Fibroblast of upper back skin (primary cell): ENCODE measurements around the gene FHIT.
A peak's percentile ranks its signal among the peaks of the same experiment; 100 is the strongest.

Experiments
- DNase-seq: peaks from one replicate; pipeline ENCODE4 v3.0.0-alpha.2; 2013

The FHIT gene

DNA sequence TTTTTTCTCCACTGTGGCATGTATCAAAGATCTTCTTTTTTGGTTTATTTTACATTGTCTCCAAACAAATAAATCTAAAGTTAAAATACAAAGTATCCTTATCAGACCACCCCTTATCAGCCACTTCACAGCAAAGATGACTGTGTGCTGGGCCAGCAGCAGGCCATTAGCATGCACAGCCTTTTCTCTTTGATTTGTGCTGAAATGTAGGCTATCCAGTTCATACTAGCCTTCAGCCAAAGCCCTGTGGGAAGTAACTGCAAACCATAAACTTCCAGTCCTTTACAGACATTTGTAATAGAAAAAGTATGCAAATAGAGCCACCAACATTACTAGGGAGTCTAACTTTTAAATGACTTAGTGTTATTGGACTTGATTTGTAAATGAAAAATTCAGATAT is 816.3 kb downstream of the FHIT start:
- peak; percentile 47 for DNase-seq

DNA sequence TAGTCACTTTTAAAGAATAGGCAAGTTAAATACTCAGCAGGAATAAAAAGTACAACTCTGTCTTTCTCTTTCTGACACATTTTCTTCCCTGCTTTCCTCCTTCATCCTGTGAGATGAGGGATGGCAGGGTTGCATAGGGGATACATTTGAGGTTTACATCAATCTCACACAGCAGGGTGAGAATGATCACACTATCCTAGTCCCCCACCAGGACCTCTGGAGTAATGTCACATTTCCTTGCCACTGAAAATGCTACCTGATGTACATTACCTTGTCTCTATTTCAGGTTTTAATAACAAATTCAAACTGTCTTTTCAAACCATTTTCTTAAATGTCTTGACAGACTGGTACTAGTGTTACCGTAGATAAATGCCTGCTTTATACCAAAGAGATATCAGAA is 816.9 kb downstream of the FHIT start:
- DNase-seq = no peak

DNA sequence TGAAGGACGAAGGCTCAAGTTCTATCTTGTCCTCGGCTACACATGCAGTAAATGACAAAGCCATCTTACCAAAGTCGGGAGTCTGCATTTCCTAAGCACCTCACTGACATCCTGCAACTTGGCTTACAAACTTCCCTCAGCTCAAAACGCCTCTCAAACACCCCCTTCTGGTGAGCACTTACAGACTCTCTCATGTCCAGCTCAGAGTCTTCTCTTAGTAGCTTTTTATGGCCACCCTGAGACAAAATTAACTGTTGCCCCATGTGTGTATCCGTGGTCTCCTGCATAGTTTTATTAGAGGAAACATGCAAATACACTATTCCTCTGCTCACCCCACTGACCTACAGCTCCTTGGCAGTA is 819.7 kb downstream of the FHIT start:
- DNase-seq = peak; percentile 25

DNA sequence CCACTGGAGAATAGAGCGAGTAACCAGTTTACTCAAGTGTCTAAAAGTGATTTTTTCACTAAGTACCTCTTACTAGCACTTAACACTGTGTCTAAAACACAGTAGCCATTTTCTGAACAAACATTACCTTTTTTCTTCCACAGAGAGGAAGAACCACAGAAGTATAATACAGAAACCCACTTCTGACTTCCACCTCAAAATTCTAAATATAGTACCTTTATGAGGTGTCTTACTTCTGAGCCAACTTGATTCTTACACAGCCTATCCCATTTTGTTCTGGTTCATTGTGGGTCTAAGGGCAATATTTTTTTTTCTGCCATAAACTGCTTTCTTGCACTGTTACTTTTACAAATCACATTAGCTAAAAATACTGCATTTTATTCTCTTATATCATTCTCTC is 821.0 kb downstream of the FHIT start:
- DNase-seq = no peak

DNA sequence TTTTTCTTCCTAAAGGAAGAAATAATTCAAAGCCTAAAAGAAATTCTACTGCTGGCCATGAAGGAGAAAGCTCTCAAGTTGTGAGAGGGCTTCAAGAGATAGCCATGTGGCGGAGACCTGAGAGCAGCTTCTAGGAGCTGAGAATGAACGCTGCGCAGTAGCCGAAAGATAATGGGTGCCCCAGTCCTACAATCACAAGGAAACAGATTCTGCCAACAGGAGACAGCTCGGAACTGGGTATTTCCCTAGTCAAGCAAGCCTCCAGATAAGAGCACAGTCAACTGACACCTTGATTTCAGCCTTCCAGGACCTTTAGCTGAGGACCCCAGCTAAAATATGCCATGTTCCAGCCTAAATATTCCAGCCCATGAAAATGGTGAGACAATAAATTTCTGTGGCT is 824.1 kb downstream of the FHIT start:
- no peak for DNase-seq

DNA sequence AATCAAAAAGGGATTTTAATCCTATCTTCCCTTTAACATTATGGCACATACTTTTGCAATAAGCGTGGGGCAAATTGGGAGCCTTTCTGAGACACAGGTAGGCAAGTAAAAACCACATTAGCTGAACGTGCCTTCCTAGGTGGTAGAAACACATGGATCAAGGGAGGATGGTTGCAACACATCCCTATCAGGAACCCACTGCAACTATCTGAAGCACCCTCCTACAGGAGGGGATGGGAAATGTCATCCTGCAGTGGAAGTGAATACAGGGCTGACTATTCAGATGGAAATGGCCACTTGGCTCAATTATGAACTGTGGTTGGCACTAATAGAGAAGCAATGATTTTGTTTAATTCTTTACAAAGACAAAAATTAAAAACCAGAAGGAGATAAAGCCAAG is 826.3 kb downstream of the FHIT start:
- DNase-seq = no peak

DNA sequence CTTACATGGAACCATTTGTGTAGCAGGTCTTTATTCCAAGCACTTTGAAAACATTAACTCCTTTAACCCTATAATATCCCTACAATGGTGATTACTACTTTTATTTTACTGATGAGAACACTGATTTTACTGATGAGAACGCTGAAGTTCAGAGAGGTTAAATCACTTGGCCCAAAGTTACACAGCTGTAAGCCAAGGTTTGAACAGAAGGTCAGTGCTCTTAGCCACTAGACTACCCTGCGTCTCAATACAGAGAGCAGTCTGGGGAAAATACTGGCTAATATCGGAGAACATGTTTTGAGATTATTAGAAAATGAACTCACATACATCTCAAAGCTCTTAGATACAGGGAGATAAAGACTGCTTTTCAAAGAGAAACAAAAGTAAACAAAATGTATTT is 827.2 kb downstream of the FHIT start:
- no peak for DNase-seq

DNA sequence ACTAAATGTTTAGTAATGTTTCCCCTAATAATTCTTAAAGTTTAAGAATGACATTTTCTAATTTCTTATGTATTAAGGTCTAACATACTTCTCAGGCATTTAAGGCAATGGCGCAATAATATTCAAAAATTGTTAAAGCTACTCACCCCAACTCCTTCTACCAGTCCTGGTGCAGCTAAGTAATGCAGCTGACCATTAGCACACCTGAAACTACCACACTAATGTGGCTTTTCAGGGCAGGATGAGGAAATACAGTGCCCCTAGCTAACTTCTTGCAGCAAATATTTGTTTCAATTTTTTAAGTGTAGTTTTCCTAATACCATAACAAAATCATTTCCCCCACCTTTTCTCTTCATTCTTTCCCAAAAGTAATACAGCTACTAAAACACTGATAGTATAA is 827.7 kb downstream of the FHIT start:
- DNase-seq = no peak

DNA sequence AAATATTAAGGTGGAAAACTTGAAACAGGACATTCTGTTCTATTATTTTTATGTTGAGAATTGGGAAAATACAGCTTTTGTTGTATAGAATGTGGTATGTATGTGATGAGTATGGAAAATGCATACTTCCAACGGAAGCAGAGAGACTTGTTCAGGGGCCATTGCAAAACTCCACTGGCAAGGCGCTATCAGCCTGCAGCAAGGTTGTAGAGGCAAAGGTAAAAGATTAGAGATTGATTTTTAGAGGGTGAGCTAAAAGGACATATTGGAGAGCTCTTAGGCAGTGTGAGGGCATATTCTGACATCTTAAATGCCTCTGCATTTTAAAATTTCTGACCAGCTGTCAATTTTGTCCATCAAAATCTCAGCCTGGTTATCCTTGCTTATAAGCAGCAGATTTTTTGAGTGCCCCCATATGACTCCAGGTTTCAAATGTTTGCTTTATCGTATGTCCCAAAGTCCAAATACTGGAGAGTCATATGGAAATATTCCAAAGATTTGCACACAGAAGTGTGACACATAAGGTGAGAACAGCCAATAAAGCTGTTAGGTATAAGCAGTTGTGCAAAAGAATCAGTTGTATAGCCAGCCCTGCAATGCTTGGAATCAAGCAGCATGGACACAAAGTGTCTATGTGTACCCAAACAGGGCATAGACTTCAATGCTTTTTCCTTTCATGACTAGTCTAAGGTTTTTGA is 829.4 kb downstream of the FHIT start:
- DNase-seq = no peak

DNA sequence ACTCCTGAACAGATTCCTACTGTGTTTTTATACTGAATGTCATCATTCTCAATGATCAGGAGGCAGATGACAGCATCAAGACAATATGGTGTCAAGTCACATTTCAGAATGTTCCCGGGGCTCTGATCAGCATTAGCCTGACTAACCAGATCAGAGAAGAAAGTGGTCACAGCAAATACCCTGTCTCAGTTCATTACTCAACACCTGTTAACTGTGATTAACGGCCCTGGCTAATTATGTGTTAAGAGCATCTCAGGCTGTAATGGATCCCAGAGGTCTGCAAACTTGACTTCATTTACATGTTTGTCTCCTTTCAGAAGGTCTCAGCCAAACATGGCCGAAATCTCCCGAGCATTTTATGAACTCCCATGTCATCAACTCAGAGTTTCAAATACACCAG is 833.7 kb downstream of the FHIT start:
- no peak for DNase-seq

DNA sequence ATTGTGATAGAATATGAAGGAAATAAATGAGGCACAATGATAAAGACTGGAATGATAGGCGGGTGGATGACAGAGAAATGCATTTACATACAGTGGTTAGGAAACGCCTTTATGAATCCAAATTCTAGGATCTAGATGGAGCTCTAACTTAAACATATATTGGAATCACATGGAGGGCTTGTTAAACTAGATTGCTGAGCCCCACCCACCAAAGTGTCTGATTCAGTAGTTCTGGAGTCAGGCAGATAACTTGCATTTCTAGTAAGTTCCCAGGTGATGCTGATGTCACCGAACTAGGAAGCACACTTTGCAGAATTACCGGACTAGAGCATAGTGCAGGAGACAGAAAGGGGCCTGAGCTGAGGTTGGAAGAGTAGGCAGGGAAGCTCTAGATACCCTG is 837.2 kb downstream of the FHIT start:
- DNase-seq = no peak

DNA sequence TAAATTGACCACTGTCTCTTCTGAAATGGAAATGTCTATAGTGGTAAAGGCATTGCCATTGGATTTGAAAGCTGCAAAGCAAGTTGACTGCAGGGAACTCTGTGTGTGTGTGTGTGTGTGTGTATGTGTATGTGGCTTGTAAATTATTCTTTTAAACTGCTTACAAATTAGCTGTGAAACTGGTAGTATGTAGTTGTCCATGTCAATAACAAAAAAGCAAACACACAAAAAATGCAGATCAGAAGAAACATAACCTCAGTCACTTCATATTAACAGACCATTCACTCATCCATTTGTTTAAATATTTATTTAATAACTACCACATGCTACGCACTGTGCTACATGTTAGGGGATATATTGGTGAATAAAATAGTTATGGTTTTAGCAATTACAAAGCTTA is 837.7 kb downstream of the FHIT start:
- DNase-seq = no peak

DNA sequence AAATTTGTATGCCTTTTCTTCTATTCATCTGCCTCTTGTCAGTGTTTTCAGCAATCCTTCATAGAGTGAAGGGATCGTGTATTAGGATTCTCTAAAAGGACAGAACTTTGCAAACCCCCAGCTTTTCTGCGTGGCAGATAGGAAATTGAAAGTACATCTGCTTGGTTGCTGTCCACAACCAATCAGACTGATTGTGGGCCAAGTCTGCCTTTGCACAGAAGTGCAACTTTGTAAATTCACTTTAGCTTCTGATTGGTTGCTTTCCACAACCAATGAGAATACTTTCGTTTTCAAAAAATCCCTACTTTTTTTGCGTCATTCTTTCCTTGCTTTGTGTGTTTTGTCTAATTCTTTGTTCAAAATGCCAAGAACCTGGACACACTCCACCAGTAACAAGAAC is 847.4 kb downstream of the FHIT start:
- no peak for DNase-seq

DNA sequence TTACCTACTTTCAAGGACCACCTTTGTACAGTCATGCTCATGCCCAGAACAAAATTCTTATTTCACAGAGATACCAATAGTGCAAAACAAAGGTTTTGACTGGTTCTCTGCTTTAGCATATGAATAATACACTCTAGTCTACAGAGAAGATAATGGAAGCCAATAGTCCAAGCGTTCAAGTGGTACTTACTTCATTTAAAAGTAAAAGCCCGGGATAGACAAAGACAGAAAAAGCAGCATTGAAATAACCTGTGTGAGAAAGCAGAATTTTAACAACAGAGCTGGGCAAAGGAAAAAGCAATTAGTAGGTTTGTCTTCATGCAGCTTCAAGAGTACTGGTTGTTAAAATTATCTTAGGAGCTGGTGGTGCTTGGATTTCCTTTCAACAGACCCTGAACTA is 848.3 kb downstream of the FHIT start:
- no peak for DNase-seq

DNA sequence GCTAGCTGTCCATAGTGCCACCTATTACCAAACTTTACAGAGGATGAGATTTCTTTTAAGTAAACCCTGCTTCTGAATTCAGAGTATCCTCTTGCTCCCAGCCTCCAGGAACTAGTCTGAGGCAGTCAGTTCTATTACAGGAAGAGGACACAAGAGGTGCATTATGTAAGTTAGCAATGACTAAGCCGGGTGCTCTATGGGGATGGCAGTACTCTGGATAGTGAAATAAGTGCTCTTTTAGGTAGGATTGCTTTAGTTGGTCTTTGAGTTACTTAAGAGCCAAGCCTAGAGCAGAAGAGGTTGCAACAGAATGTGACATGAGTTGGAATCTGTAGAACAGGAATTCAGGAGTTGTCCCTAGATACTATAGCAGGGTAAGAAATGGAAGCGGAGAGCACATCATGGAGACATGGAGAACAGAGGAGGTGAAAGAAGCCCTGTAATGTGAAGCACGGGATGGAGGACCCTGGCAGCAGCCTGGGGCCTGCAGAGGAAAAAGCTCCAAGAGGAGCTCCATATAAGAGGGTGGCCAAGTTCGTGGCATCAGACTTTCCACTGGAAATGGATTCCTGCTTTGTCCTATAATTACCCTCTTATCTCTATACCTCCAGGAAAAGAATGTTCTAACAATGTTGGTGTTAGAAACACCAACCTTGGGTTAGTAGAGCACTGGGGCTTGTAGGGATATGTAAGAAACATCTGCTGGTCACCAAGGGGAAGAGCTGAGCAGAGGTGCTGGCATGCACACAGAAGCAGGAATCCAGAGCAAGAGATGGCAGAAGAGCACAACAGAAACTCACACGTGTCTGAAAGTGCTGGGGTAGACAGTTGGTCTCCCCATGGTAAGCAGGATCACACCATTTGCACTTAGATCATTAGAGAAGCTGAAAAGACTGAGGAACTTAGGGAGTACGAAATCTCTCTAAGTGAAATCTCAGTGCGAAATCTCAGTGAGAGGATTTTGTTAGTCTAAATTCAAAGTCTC is 851.1 kb downstream of the FHIT start:
- peak; percentile 17 for DNase-seq

DNA sequence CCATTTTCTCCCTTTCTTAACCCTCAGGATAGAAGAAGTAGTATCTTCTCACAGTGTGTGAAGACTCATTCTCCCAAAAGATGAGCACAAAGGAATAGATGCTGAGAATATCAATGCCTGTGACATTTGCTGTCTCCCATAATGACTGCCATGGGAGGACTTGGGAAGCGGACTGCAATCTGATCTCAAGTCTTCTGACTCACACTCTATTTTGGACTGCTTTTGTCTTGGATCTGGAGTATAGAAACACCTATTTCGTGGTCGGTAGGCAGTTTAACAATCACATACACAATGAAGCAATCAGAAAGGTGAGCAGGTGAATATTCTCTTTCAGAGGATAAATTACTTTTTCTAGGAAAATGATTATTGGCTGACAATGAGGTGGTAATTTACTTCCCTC is 852.0 kb downstream of the FHIT start:
- peak; percentile 12 for DNase-seq

DNA sequence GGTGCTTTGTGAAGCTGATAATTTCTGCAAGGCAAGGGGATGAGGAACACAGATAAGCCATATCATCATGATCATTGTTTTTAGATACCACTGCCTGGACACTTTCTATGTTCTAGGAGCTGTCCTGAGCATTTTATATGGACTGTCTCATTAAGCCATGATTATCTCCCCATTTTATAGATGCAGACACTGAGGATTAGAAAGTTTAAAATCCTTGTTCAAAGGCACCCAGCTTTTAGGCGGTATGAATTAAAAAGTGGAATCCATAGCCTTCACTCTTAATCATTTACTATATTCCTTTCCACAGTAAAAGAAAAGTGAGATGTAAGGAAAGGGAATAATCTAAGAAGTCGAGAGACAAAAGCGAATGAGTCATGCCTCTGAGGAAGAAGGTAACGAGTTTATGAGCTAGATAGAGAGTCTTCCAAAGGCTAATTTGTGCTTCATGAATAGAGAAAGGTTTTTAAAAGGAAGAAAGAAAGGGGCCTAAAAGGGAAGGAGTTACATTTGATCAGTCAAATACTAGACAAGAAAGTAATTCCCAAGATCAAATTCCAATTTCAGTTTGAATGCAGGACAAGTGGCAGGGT is 856.0 kb downstream of the FHIT start:
- DNase-seq = no peak

DNA sequence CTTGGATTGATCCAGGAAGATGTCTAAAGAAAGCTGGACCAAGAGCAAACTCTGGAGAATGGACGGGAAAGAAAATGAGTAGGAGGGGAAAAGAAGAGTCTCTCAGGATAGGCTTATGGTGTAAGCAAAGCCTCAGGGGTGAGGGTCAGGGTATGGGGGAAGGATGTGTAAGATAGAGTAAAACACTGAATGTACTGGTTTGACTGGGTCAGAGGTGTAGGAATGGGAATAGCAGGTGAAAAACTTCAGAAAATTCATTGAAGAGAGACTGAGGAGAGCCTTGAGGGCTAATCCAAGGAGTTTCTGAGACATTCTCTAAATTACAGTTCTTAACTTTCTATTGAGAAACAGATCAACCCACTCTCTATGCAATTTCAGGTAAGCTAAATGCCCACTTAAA is 857.3 kb downstream of the FHIT start:
- no peak for DNase-seq

DNA sequence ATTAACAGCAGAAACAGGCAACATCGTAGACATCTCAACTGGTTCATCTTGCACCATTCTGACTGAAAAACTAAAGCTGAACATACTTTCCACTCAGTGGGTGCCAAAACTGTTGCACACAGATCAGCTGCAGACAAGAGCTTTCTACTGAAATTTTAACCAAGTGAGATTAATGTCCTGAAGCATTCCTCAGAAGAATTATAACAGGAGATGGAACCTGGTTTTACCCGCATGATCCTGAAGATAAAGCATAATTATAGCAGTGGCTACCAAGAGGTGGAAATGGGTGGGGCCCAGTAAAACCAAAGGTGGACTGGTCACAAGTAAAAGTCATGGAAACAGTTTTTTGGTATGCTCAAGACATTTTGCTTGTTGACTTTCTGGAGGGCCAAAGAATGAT is 858.8 kb downstream of the FHIT start:
- no peak for DNase-seq

DNA sequence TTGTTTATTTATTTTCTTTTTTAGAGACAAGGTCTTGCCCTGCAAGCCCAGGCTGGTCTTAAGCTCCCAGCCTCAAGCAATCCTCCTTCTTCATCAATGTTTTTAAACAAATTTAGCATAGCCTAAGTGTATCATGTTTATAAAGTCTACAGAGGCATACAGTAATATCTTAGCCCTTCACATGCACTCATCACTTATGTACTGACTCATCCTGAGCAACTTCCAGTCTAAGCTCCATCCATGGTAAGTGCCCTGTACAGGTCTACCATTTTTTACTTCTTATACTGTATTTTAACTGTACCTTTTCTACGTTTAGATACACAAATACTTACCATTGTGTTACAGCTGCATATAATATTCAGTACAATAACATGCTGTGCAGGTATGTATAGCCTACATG is 860.0 kb downstream of the FHIT start:
- DNase-seq = no peak

DNA sequence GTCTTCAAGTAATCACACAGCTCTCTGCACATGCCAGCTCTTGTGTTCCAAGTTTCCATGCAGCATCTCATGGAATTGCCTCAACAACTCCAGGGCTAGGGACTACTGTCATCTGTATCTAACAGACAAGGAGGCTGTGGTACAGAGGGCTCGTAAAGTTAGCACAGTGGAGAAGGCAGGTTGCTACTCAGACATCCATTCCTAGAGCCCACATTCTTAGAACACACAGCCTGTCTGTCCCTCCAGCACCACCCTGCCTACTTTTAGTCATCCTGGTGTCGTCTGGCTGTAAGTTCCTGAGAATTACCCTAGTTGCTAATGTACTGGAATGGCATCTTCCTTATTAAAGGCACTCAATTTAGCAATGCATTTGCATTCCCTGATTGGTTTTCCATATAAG is 862.5 kb downstream of the FHIT start:
- DNase-seq = no peak

DNA sequence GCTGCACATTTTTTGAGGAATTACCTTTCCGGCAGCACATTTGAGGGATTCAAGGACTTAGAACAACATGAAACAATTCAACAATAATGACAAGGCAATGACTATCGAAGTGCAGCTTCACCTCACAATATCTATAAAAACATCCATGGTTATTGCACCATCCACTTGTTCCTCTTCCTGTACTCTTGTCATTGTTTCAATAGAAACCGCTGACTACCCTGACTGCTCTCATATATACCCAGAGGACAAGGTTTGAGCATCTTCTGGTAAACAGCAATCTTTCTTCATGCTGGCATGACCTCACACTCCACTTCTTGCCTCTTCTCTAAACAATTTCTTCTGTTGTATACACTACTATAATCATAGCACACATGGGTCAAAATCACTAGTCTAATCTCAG is 864.9 kb downstream of the FHIT start:
- DNase-seq = no peak

DNA sequence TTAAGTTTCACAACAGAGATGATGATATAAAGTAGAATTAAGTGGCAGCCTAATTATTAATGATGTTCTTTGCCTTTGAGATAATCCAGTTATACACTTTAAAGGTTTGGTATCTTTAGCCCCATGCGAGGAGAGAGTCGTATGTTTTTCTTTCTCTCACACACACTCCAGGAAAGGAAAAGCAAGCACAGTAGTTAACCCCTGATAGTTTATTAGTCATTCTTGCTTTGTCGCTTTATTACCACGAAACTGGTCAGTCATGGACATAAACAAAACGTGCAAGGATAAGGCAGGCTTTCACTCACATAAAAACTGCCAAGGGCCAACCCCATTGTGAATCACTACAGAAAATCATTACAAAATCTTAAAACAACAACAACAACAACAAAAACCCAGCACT is 866.9 kb downstream of the FHIT start:
- DNase-seq = no peak

DNA sequence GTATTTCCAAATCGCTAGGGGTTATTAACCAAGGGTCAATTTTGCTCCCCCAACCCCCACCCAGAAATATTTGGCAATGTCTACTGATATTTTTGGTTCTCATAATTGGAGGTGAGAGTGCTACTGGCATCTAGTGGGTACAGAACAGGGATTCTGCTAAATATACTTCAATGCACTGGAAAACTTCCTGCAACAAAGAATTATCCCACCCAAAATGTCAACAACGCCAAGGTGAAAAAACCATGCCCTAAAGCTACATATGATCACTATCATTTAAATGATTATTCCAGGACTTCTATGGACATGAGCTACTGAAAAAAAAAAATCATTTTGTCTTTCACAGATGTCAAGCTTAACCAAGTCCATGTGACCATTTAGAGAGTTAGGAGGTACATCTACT is 867.9 kb downstream of the FHIT start:
- no peak for DNase-seq
